Subcutaneous adipose tissue (tissue), 4 donors: ENCODE data around the gene PTGR3. TPM values are rescaled to one million over a fixed set of nuclear protein-coding genes. Genes with fewer than 3 reads are reported as not detected.

Experiments used
- CTCF ChIP-seq: fragments of 450-650 bp; IDR thresholded peaks from one replicate; pipeline ENCODE4 v1.5.1; 2016; ENCODE audit warnings: low read depth, mild to moderate bottlenecking, control low read depth, antibody characterized with exemption, moderate library complexity
- total RNA-seq, 4 donors: library from RNA; depleted of rRNA; stranded (reverse); fragments of >200 nt; gene quantifications; one replicate each; pipeline ENCODE4 v1.1.0, GENCODE V29; 2016

The PTGR3 gene
- total RNA-seq, 4 donors from 2014 or later = 20.1 to 28.4 (median 26.0) TPM

DNA sequence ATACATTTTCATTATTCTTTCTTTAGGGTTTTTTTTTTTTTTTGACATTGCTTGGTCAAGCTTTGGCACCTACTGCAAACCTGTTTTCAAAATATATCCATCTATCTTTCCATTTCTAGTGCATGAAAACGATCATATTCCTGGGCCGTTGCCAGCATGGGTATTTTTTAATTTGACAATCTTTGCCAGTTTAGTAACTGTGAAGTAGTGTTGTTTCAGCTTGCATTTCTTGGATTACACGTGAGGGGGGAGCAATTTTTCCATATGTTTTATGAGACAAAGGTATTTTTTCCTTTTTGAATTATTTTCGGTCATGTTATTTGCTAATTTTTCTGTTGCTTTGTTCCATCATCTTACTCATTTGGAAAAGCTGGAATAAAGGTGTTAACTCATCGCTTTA, 42.5 kb upstream of the PTGR3 start:
- no peak for TF ChIP-seq CTCF

DNA sequence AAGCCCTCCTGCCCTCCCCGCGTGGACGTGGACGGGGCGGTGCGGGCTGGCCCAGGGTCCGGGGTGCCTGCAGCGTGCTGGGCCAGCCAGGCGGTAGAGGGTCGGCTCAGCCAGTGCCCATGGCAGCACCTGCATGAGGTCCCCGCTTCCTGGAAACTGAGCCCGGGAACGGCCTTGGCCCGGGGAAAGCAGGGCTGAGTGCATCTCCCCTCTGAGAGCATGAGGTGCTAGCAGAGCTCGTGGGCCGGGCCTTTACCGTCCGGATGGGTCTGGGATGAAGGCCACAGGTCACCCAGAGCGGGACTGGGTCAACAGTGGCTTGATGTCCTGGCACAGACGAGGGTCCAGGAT, 41.5 kb upstream of the PTGR3 start:
- no peak for TF ChIP-seq CTCF

GRCh38 chr18:75249672-75250470, 40.9 kb upstream of the PTGR3 start:
- no peak for TF ChIP-seq CTCF

- TF ChIP-seq CTCF = no peak
Measured at GRCh38 chr18:75249175-75249518, 40.2 kb upstream of the PTGR3 start.

- TF ChIP-seq CTCF = no peak
Measured at GRCh38 chr18:75248426-75249174, 39.7 kb upstream of the PTGR3 start.

- no peak for TF ChIP-seq CTCF
Measured at GRCh38 chr18:75247611-75248421, 38.9 kb upstream of the PTGR3 start.
